Ovary (tissue), 9 donors: Measurements from ENCODE around the gene TPRKB. TPM values are rescaled to one million over a fixed set of nuclear protein-coding genes. Genes with fewer than 3 reads are reported as not detected.
"Not testable (repeated sequence)": the region's sequence is repeated elsewhere in the genome, so short reads cannot be mapped to it uniquely, and the experiment has no call there.

Experiments used
- DNase-seq, 5 donors: peaks; one replicate each; pipeline ENCODE4 v3.0.0-alpha.2; 2019 to 2020
- H3K27ac ChIP-seq, 2 donors: fragments of 200-600 bp; one replicate each; pipeline versions ENCODE4 v1.5.1 to v1.8.0; 2019 to 2022
- H3K27me3 ChIP-seq: fragments of 200-600 bp; one replicate; pipeline ENCODE4 v1.8.0; 2022
- H3K36me3 ChIP-seq: fragments of 200-600 bp; sonication (generic); one replicate; pipeline ENCODE4 v1.5.1; 2019
- H3K4me1 ChIP-seq: one replicate; pipeline ENCODE4 v1.8.1; 2013; ENCODE audit warnings: mild to moderate bottlenecking, moderate library complexity; ENCODE audit not compliant: insufficient read depth
- H3K4me3 ChIP-seq: fragments of 200-600 bp; sonication (generic); one replicate; pipeline ENCODE4 v1.5.1; 2017
- H3K9me3 ChIP-seq, 2 donors: fragments of 200-600 bp in 1 of 2; sonication (generic) in 1 of 2; one replicate each; pipeline versions ENCODE4 v1.5.1 to v1.8.1; 2013 to 2019; ENCODE audit warnings: mild to moderate bottlenecking in 1 of 2, moderate library complexity in 1 of 2
- CTCF ChIP-seq, 3 donors: fragments of 450-650 bp in 2 of 3; fragments of 200-600 bp in 1 of 3; IDR thresholded peaks; one replicate each; pipeline versions ENCODE4 v1.5.1 to v1.8.0; 2016 to 2022; ENCODE audit warnings: antibody characterized with exemption in 3 of 3, mild to moderate bottlenecking in 1 of 3
- EP300 ChIP-seq: sonication (generic); formaldehyde crosslinking; IDR thresholded peaks from one replicate; pipeline ENCODE4 v1.6.1; 2017; ENCODE audit warnings: antibody characterized with exemption
- POLR2A ChIP-seq: fragments of 450-650 bp; IDR thresholded peaks from one replicate; pipeline ENCODE4 v1.6.1; 2017; ENCODE audit warnings: antibody characterized with exemption, mild to moderate bottlenecking, moderate library complexity
- WGBS, 3 donors: extraction: QIAGEN DNeasy Blood & Tissue Kit in 1 of 3; methylation state at CpG; one replicate each; pipeline versions ENCODE4 v1.1.5 to v1.1.7; 2013 to 2017; 5-methylcytosine and 5-hydroxymethylcytosine counted together
- intact Hi-C, 4 donors: fragments of 100-400 bp; cut with DNase I; formaldehyde crosslinking; loops; one replicate each; pipeline versions ENCODE4 v1.11.0 to v1.15.1; 2022 to 2023
- polyA plus RNA-seq, 2 donors: library from polyadenylated mRNA; stranded (reverse); fragments of 200-250 nt in 1 of 2; fragments of 350-450 nt in 1 of 2; fragmentation: Illumina TruSeq in 1 of 2; extraction: RNeasy Lipid Tissue Mini Kit (QIAGEN cat#74804) in 1 of 2; gene quantifications; one replicate each; pipeline ENCODE4 v1.2.3, GENCODE V29; 2013 to 2014
- total RNA-seq, 7 donors: library from RNA; depleted of rRNA in 2 of 7; stranded (reverse); fragments of >200 nt in 2 of 7; fragmentation: NEBNext Ultra II Directional in 3 of 7; extraction: Animal tissue kit (Norgen Biotek cat#: 25700) in 3 of 7; gene quantifications; one replicate each; pipeline versions ENCODE4 v1.1.0 to v1.2.4, GENCODE V29; 2016 to 2023
- donor health status: DM: no; HTN: no; CAD: no; lungs with moderate emphysema.
- donor health status: DM: no; HTN: no; CAD: no.
- donor health status: Bipolar disorder and iron deficiency.
- donor health status: DM: yes; HTN: yes; CAD: no.
- donor health status: DM: no; HTN: no; CAD: no.
- donor health status: DM: yes; HTN: yes; CAD: no.

TPRKB gene
- total and polyA plus RNA-seq, 9 donors: 27.4 to 58.6 (median 40.5) TPM

GRCh38 chr2:73779467-73780236, 42.5 kb upstream of the TPRKB start, which contains the start of gene DUSP11:
TSS of gene DUSP11 (minus strand) at chr2:73780103. CDS start at chr2:73779974, 129 bp downstream.
- DNase-seq: peak; percentile 91 to 97 (median 94)
- TF ChIP-seq CTCF (IDR thresholded peaks at IDR 0.05): peak; percentile 82 to 90 (median 89)
- no peak for TF ChIP-seq EP300
- peak; percentile 78 for TF ChIP-seq POLR2A
- H3K36me3 ChIP-seq: no peaks in the 10 kb centered on the region
- no peaks in the 10 kb centered on the region for H3K27me3 ChIP-seq
- intact Hi-C loops: loop anchor here in 1 of 4 donors (10.0 kb wide), 1 partner anchor 95 kb away; no protein-coding TSS in a partner anchor
- peak within 1 kb of the TSS; percentile 70 to 78 for H3K27ac ChIP-seq
- WGBS, 3 donors: 0% methylated on average over 39 to 40 of the region's 40 CpGs
- peaks cover 4% of the 10 kb centered on the region for H3K4me1 ChIP-seq
- H3K9me3 ChIP-seq: no peaks in the 10 kb centered on the region
- H3K4me3 ChIP-seq: peak within 1 kb of the TSS; percentile 79

GRCh38 chr2:73778867-73779466, 41.8 kb upstream of the TPRKB start:
- not testable (repeated sequence) for H3K4me1 ChIP-seq, H3K9me3 ChIP-seq, H3K27ac ChIP-seq, H3K27me3 ChIP-seq, H3K36me3 ChIP-seq
- peak in 1 of 5 donors; percentile 23 for DNase-seq
- peak overlapping the region; percentile 79 for H3K4me3 ChIP-seq
- 39 to 62% (median 41%) methylated on average over 18 of the region's 18 CpGs for WGBS, 3 donors
- intact Hi-C loops: loop anchor here in 1 of 4 donors (10.0 kb wide), 1 partner anchor 94 kb away; no protein-coding TSS in a partner anchor

- H3K9me3 ChIP-seq: no peaks in the 10 kb centered on the region
- DNase-seq: no peak
- intact Hi-C loops: loop anchor here in 1 of 4 donors (10.0 kb wide), 1 partner anchor 92 kb away; no protein-coding TSS in a partner anchor
- H3K4me1 ChIP-seq: peaks cover 4% of the 10 kb centered on the region
- TF ChIP-seq CTCF (IDR thresholded peaks at IDR 0.05): no peak
- no peak for TF ChIP-seq POLR2A
- no peak for TF ChIP-seq EP300
- H3K36me3 ChIP-seq: no peaks in the 10 kb centered on the region
- 79 to 82% (median 81%) methylated on average over 8 of the region's 8 CpGs for WGBS, 3 donors
- H3K4me3 ChIP-seq: no peak overlapping the region
- no peak overlapping the region for H3K27ac ChIP-seq
- no peaks in the 10 kb centered on the region for H3K27me3 ChIP-seq
Measured at GRCh38 chr2:73776869-73777519, 39.8 kb upstream of the TPRKB start.

- WGBS, 3 donors: 74 to 86% (median 80%) methylated on average over 4 of the region's 4 CpGs
Measured at GRCh38 chr2:73776381-73776780, 39.2 kb upstream of the TPRKB start.

More at GRCh38 chr2:73776381-73776780, 39.2 kb upstream of the TPRKB start:
- TF ChIP-seq EP300 (no peak), POLR2A (no peak), CTCF (IDR thresholded peaks at IDR 0.05) (no peak)
- DNase-seq: no peak
- H3K27ac ChIP-seq: no peak overlapping the region
- no peaks in the 10 kb centered on the region for H3K9me3 ChIP-seq
- H3K27me3 ChIP-seq: no peaks in the 10 kb centered on the region
- peaks cover 4% of the 10 kb centered on the region for H3K4me1 ChIP-seq
- intact Hi-C loops: loop anchor here in 1 of 4 donors (10.0 kb wide), 1 partner anchor 92 kb away; no protein-coding TSS in a partner anchor
- no peaks in the 10 kb centered on the region for H3K36me3 ChIP-seq
- no peak overlapping the region for H3K4me3 ChIP-seq
